GM18861 (cell line): ENCODE measurements around the gene AFF3.

Experiments
- ATAC-seq: cut with Tn5 transposase; IDR thresholded peaks from one replicate; pipeline ENCODE4 v1.9.1; 2021; ENCODE audit not compliant: unreplicated experiment

AFF3 gene

GRCh38 chr2:100072503-100072902 is 69.9 kb downstream of the AFF3 start:
- no peak for ATAC-seq

GRCh38 chr2:100071335-100072043 is 70.9 kb downstream of the AFF3 start:
- no peak for ATAC-seq

- ATAC-seq = no peak
Measured at GRCh38 chr2:100070078-100070477, 72.3 kb downstream of the AFF3 start.

- ATAC-seq = no peak
Measured at GRCh38 chr2:100068395-100068794, 74.0 kb downstream of the AFF3 start.

DNA sequence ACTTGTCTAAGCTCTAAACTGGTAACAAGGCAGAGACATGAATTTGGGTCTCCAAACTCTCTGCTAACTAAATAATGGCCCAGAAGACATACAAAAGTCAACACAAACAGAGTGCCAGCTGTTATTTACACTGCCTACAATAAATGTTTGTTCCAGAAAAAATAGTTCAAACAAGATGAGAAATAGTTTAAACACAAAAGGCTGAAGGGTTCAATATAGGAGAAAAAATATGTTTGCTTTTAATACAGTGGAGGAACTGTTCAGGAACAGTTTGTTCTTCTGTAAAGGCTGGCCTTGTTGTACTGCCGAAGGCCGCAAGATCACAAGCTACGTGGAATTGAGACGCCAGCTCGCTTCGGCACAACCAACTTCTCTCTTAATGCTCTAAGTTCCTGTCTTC is 74.6 kb downstream of the AFF3 start:
- ATAC-seq = no peak

DNA sequence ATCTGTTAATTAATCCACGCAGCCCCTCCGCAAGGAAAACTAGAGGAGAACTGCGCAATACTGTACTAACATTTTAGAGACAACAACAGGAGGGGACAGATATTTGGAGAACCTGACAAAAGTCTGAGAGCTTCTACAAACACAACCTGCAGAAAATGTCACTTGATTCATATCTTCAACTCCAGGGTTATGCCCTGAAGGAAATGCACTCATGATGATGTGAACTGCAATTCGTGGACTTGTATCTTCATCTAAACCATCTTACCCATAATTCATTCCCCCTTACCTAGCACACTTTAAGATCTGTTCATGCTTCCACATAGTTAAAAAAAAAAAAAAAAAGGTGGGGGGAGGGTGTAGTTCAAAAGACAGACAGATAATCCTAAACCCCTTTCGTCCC is 75.5 kb downstream of the AFF3 start:
- no peak for ATAC-seq

GRCh38 chr2:100066246-100066645 is 76.1 kb downstream of the AFF3 start:
- no peak for ATAC-seq

GRCh38 chr2:100064592-100065428 is 77.6 kb downstream of the AFF3 start:
- ATAC-seq = no peak

- no peak for ATAC-seq
Measured at GRCh38 chr2:100064165-100064564, 78.2 kb downstream of the AFF3 start.

DNA sequence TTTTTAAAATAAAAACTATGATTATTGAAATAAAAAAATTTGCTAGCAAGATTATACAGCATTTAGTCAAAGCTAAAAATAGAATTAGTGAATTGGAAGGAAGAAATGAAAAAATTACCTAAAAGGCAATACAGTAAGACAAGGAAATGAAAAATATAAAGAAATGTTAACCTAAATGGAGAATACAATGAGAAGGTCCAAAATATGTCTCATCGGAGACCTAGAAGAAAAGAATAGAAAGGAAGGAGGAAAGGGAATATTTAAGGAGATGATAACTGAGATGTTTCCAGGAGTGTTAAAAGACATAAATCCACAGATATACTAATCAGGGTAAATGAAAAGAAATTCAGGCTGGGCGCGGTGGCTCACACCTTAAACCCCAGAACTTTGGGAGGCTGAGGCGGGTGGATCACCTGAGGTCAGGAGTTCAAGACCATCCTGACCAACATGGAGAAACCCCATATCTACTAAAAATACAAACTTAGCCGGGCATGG is 78.9 kb downstream of the AFF3 start:
- no peak for ATAC-seq

DNA sequence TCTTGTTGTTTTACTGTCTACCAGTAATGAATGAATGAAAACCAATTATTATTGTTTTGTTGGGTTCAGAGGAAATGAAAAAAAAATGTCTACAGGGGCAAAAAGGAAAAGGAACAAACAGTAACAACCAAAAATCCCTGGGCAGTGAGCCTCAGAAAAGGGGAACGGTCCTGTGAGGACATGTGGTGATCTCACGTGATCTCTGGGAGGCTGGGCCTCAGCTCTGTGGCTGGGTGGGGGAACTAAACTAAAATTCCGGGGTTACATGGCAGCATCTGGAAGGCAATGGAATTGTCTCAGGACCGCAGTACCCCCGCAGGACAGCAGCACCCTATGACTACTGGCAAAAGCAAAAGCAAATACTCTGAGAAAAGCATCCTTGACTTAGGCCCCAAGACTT is 80.1 kb downstream of the AFF3 start:
- ATAC-seq = no peak

GRCh38 chr2:100060875-100061274 is 81.5 kb downstream of the AFF3 start:
- no peak for ATAC-seq

GRCh38 chr2:100059638-100060037 is 82.8 kb downstream of the AFF3 start:
- ATAC-seq = no peak

DNA sequence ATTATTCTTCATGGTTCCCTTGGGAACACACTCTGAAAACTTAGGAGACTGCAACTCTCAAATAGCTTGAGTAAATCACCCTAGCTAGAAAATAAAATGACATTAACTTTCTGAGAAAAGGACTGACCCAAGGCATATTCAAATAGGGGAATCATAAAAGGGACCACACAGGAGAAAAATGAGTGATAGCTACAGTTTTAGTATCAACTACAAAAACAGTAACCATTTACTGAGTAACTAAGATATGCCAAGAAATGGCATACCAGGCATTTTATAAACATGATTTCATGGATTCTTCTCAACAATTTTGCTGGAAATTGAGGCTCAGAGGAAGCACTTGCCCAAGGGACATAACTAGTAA is 84.5 kb downstream of the AFF3 start:
- no peak for ATAC-seq

GRCh38 chr2:100054426-100054825 is 88.0 kb downstream of the AFF3 start:
- ATAC-seq = no peak

DNA sequence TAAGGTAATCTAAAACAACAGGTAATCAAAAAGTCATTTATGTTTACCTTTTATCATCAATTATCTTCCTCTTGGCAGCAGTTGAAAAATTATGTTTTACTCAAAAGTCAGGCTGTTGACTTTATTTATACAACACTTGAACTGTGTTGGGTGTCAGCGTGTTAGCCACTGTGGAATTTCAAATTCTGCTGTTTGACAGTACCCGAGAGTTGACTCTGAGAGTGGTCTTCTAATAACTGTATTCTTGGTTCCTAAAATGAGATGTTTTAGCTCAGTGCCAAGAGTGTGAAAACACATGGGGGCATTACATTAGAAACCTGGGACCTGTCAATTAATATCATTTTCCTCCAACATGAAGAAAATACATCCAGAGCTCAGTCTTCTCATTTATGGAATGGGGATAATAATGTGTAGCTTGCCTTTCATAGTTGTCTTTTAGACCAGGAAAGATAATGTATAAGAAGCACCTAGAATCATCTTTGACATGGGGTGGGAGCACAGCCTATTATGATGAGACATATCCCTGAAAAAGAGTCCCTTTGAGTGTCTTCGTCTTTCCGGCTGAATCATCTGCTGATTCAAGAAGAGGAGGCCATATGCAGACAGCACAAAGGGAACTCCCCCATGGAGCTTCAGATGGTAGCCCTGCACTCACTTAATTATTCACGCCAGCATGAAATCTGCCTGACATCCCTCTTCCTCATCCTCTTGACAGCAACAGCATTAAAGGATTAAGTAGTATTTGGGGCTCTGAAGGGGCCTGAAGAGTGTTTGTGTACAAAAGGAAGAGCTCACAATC is 89.1 kb downstream of the AFF3 start:
- ATAC-seq = no peak

GRCh38 chr2:100052650-100053049 is 89.7 kb downstream of the AFF3 start:
- ATAC-seq = no peak

DNA sequence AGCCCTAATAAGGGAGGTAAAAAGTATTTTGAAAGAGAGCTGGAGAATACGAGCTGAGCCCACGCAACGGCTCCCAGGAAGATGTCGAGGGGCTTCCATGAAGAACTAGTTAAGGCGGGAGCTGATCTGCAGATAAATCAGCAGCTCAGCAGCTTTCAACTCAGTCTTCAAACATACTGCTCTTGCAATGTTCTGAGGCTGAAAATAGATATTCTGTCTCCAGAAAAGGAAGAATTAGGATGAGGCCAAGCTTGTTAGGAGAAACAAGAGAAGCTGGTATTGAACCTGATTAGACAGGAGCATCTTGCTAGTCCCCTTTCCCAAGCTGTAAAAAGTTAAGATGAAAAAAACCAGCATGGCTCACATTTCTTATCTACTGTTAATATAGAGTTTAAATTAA is 91.1 kb downstream of the AFF3 start:
- ATAC-seq = no peak

GRCh38 chr2:100050685-100051084 is 91.7 kb downstream of the AFF3 start:
- ATAC-seq = no peak

GRCh38 chr2:100046961-100047947 is 95.1 kb downstream of the AFF3 start:
- no peak for ATAC-seq
